Aorta (tissue), 4 donors: Measurements from ENCODE around the gene CLVS2. TPM values are rescaled to one million over a fixed set of nuclear protein-coding genes. Genes with fewer than 3 reads are reported as not detected.

Source experiments
- polyA plus RNA-seq, 2 donors: library from polyadenylated mRNA; stranded (reverse); fragments of 200-250 nt; gene quantifications; one replicate each; pipeline ENCODE4 v1.2.3, GENCODE V29; 2013
- total RNA-seq, 2 donors: library from RNA; stranded (reverse); fragmentation: NEBNext Ultra II Directional; extraction: Animal tissue kit (Norgen Biotek cat#: 25700); gene quantifications; one replicate each; pipeline ENCODE4 v1.2.1, GENCODE V29; 2021
- donor health status: healthy with polysubstance abuse.
- donor health status: Bipolar disorder and iron deficiency.
- donor health status: DM: no; HTN: no; CAD: no.
- donor health status: DM: yes; HTN: yes; CAD: no.

Gene CLVS2
- total and polyA plus RNA-seq, 4 donors = under 0.01 to 0.03 TPM; not detected in 2

Other genes with a start within 250 kb of the CLVS2 start
- gene FABP7, start 216.5 kb upstream of the CLVS2 start, total RNA-seq = not detected
- not detected for gene FABP7, start 216.5 kb upstream of the CLVS2 start, polyA plus RNA-seq
- 1 to 10 TPM; 3.9 to 8.5 TPM for gene SMPDL3A, start 207.0 kb upstream of the CLVS2 start, total RNA-seq
- 10 to 100 TPM in 1 of 2 donors, 1 to 10 TPM in 1; 1.5 to 14.3 TPM for gene SMPDL3A, start 207.0 kb upstream of the CLVS2 start, polyA plus RNA-seq